Choroid plexus epithelial cell (primary cell): ENCODE results near the gene CDH4.

Source experiments
- DNase-seq: peaks from one replicate; pipeline ENCODE4 v3.0.0-alpha.2; 2010; ENCODE audit warnings: low read depth
- H3K4me3 ChIP-seq: 2 replicates; pipeline ENCODE4 v1.5.1; 2011; ENCODE audit warnings: low read depth, mild to moderate bottlenecking, control low read depth, low read length, moderate library complexity
- TF ChIP-seq, protein P1 (sequence below): conservative IDR thresholded peaks from 2 replicates; pipeline ENCODE4 v1.5.1; 2011; ENCODE audit warnings: low read depth, mild to moderate bottlenecking, control low read depth, inconsistent platforms, low read length, moderate library complexity

Gene CDH4

DNA sequence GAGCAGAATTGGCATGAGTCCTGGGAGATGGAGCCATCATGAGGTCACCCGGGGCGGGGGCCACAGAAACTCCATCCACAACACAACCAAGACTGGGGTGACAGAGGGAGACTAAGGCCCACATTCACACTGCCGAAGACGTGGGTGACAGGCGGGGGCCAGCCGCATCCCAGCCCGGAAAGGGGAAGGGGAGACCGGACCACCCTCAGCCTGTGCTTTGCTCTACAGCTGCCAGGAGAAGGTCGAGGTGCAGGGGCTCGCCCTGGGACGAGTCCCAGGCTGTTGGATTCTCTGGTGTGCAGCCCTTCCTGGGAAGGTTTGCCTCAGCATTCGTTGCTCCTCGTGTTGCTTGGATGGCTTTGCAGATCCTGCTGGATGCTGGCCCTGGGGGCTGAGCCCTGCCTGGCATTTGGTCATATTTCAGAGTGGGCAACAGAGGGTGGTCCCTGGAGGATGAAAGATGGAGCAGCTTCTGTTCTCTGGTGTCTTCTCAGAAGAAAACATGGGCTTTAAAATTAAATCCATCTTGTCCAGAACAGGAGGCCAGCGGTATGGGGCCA lies 484.8 kb downstream of the CDH4 start:
- no peak for DNase-seq
- TF ChIP-seq, protein P1, sequence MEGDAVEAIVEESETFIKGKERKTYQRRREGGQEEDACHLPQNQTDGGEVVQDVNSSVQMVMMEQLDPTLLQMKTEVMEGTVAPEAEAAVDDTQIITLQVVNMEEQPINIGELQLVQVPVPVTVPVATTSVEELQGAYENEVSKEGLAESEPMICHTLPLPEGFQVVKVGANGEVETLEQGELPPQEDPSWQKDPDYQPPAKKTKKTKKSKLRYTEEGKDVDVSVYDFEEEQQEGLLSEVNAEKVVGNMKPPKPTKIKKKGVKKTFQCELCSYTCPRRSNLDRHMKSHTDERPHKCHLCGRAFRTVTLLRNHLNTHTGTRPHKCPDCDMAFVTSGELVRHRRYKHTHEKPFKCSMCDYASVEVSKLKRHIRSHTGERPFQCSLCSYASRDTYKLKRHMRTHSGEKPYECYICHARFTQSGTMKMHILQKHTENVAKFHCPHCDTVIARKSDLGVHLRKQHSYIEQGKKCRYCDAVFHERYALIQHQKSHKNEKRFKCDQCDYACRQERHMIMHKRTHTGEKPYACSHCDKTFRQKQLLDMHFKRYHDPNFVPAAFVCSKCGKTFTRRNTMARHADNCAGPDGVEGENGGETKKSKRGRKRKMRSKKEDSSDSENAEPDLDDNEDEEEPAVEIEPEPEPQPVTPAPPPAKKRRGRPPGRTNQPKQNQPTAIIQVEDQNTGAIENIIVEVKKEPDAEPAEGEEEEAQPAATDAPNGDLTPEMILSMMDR: no peak
- H3K4me3 ChIP-seq: no peak overlapping the region

GRCh38 chr20:61737346-61737745 lies 485.3 kb downstream of the CDH4 start:
- DNase-seq: no peak
- TF ChIP-seq, protein P1: no peak
- H3K4me3 ChIP-seq: no peak overlapping the region

- TF ChIP-seq, protein P1: no peak
- no peak for DNase-seq
- no peak overlapping the region for H3K4me3 ChIP-seq
These were observed 485.9 kb downstream of the CDH4 start for GRCh38 chr20:61737812-61738443.

DNA sequence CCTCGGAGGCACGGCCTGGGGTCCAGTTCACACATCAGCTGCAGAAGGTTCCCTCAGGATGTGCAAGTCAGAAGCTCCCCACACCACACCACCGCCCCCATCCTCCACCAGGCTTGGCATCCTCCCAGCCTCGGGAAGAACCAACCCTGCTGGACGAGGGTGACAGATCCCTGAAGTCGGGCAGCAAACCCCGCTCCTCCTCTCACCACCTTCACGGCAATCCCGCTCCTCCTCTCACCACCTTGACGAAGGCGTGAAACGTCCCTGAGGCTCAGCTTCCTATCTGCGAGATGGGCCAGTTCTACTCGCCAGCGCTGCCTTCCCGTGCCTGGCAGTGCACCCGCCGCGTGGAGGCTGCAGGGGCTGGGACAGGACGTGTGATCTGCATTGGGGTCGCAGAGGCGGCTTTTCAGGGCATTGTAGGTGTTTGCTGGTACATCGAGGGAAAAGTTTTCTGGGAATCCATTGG lies 486.6 kb downstream of the CDH4 start:
- DNase-seq: no peak
- H3K4me3 ChIP-seq: no peak overlapping the region
- TF ChIP-seq, protein P1: no peak

- H3K4me3 ChIP-seq: no peak overlapping the region
- DNase-seq: no peak
- TF ChIP-seq, protein P1: no peak
These were observed 487.2 kb downstream of the CDH4 start for GRCh38 chr20:61739086-61739831.

GRCh38 chr20:61739832-61740118 lies 487.7 kb downstream of the CDH4 start:
- DNase-seq: no peak
- TF ChIP-seq, protein P1: no peak
- no peak overlapping the region for H3K4me3 ChIP-seq
